ENCODE data around the gene INTS1.

INTS1 gene

DNA sequence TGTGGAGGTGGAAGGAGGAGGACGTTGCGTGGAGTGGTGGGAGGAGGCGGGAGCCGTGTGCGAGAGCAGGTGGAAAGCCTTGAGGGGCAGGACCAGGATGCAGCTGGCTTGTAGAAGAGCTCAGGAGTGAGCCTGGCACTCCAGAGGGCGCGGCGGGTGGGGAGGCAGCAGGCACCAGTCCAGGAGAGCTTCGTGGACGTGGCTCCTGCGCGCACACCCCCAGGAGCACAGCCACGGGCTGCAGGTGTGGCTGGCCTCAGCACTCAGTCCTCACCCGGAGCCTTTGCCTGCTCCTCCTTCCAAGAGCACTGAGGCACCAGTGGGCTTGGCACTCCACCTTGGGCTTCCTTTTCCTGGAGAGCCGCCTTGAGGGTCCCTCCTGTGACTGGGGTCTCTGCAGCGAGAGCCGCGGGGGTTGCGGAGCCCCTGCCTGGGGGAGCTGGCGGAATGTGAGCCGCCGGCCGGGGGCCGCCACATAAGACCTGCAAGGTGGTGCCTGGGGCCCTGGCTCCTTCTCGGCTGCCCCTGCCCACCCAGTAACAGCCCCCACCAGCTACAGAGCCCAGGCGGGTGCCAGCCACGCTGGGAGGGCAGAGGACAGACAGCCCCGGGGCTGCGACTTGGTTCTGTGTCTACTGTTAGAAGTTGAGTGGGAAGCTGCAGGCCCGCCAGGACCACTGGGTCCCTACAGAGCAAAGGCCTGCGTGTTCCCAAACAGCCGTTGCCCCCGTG lies 37.4 kb upstream of the INTS1 start:
- TF ChIP-seq, protein P1, sequence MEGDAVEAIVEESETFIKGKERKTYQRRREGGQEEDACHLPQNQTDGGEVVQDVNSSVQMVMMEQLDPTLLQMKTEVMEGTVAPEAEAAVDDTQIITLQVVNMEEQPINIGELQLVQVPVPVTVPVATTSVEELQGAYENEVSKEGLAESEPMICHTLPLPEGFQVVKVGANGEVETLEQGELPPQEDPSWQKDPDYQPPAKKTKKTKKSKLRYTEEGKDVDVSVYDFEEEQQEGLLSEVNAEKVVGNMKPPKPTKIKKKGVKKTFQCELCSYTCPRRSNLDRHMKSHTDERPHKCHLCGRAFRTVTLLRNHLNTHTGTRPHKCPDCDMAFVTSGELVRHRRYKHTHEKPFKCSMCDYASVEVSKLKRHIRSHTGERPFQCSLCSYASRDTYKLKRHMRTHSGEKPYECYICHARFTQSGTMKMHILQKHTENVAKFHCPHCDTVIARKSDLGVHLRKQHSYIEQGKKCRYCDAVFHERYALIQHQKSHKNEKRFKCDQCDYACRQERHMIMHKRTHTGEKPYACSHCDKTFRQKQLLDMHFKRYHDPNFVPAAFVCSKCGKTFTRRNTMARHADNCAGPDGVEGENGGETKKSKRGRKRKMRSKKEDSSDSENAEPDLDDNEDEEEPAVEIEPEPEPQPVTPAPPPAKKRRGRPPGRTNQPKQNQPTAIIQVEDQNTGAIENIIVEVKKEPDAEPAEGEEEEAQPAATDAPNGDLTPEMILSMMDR (IDR thresholded peaks at IDR 0.05; ENCODE audit: borderline replicate concordance, insufficient read depth, low read depth, low read length) = no peak
- no peak overlapping the region for H3K4me3 ChIP-seq (ENCODE audit: low read depth, low read length)

DNA sequence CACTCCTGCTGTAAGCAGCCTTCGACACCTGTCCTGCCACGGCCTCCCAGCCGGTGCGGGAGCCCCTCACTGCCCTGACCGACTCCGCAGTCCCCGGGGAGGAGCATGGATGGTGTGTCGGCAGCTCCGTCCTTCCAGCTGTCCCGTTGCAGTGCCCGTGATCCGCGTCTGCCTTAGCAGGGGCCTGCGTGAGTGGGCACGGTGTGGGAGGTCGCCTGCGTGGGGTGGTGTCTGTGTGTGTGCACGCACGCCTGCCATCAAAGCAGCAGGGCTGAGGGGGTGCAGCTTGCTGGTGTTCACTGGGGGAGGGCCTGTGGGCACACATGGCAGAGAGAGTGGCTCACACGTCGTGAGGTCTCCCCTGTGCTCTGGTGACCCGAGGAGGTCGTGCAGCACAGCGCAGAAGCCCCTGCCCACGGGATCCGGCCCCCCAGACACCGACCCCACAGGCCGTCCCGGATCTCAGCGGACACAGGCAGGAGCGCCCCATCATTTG lies 36.6 kb upstream of the INTS1 start:
- TF ChIP-seq, protein P1 (IDR thresholded peaks at IDR 0.05; ENCODE audit: borderline replicate concordance, insufficient read depth, low read depth, low read length) = no peak
- no peak overlapping the region for H3K4me3 ChIP-seq (ENCODE audit: low read depth, low read length)

DNA sequence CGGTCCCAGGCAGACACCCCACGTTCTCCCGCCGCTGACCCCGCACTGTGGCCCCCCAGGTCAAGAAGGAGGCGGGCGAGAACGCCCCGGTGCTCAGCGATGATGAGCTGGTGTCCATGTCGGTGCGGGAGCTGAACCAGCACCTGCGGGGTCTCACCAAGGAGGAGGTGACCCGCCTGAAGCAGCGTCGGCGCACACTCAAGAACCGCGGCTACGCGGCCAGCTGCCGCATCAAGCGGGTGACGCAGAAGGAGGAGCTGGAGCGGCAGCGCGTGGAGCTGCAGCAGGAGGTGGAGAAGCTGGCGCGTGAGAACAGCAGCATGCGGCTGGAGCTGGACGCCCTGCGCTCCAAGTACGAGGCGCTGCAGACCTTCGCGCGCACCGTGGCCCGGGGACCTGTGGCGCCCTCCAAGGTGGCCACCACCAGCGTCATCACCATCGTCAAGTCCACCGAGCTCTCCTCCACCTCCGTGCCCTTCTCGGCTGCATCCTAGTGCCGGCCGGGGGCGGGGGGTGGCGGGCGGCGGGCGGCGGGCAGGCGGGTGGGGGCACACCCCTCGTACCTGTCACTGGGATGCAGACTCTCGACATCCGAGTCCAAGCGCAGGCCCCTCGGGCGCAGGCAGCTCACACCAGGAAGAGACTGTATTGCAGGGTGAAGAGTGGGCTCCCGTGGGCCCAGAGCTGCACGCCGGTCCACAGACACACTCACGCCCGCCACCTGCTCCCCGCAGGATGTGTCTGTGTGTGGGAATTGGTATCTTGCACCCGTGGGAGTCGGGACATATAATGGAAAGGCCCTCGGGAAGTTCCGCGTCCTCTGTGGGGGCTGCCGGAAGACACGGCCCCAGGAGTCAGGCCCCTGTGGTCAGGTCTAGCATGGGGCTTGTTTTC lies 35.9 kb upstream of the INTS1 start:
- TF ChIP-seq, protein P1 (IDR thresholded peaks at IDR 0.05; ENCODE audit: borderline replicate concordance, insufficient read depth, low read depth, low read length) = no peak
- H3K4me3 ChIP-seq (ENCODE audit: low read depth, low read length) = no peak overlapping the region

DNA sequence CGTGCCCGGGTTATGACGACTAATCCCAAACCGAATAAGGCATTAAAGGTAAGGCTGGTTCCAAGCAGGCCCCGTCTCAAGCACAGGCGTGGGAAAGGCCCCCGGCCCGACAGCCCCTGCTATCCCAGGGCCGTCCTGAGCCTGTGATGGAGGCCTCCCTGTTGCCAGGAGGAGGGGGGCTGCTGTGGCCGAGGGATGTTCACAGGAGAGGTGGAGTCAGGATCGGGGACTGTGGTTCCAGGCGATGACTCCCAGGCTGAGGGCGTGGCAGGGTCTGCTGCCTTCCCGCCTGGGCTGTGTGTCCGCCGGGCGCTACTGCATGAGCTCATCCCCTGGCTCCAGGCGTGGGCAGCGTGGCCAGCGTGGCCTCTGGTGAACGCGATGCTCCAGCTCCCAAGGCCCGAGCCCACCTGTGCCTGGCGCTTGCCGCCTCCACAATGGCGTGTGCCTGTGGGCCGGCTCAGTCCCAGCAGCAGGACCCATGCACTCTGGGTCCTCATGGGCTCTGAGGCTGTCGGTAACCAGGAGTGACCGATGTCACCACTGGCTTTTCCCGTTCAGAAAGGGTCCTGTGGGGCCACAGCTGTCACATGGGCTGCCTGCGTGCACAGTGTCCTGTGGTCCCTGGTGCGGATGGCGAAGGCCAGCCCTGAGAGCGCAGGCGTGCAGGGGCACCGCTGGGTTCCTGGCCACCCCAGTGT lies 35.1 kb upstream of the INTS1 start:
- TF ChIP-seq, protein P1 (IDR thresholded peaks at IDR 0.05; ENCODE audit: borderline replicate concordance, insufficient read depth, low read depth, low read length) = no peak
- no peak overlapping the region for H3K4me3 ChIP-seq (ENCODE audit: low read depth, low read length)

DNA sequence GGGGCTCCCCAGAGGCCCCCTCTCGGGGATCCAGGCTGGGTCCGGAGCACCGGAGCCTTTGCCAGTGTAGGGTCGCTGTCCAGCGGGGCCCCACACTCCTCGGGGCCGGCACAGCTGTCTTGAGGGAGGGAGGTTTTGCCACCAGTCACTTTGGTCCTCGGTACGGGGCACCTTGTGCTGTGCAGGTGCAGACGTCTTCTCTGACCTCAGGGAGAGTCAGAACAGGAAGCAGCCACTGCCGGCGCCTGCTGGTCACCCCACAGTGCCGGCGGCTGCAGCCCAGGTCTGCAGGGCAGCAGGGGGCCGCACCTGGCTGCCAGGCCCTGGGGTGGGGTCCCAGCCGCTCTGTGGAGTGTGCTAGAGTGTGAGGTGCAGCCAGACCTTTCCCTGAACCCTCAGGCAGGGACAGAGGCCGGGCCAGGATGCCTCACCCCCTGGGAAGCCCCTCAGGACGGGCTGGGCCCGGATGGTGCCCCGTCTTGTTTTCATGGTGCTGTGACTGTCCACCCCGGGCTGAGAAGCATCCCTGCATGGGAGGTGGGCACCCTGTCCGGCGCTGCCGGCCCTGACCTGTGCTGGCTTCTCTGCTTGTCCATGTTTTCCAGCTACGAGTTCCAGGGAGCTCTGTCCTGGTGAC lies 34.5 kb upstream of the INTS1 start:
- no peak overlapping the region for H3K4me3 ChIP-seq (ENCODE audit: low read depth, low read length)
- TF ChIP-seq, protein P1 (IDR thresholded peaks at IDR 0.05; ENCODE audit: borderline replicate concordance, insufficient read depth, low read depth, low read length) = no peak

DNA sequence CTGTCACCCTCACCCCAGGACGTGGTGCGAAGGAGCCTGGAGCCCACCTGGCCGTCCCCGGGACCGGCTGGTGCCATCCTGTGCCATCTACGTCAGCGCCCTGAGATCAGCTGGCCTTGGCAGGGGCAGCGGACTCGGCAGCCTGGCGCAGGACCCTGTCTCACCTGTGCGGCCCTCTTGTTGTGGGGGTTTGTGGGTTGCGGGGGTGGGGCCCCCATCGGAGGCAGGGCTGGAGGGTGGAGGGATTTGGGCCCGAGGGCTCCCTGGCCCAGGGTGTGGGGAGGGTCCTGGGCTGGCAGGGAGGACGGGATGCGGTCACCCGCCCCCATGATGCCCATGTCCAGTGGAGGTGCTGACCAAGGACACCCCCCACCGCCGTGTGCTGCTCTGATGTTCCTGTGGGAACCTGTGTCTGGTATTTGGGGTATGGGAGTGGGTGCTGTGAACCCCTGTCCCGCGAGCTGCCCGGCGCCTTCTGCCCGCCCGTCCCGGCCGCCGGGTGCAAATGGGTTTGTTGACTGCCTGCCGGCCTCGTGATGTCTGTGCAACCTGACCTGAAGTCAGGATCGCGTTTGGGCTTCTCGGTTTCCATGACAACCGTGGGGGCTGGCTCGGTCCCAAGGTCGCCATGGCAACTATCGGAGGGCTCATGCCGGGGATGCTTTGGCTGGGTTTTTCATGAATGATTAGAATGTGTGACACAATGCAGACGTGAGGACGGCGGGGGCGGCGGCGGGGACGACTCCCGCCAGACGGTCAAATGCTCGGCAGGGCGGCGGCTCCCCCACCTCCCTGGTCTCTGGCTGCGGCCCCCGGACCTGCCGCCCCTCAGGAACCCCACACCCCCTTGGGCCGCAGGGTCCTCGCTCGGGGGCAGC lies 33.6 kb upstream of the INTS1 start:
- TF ChIP-seq, protein P1 (IDR thresholded peaks at IDR 0.05; ENCODE audit: borderline replicate concordance, insufficient read depth, low read depth, low read length) = no peak
- H3K4me3 ChIP-seq (ENCODE audit: low read depth, low read length) = no peak overlapping the region
